Activated CD4-positive, CD25-positive, alpha-beta regulatory T cell treated with anti-CD3 and anti-CD28 coated beads, Interleukin-2, amount 50 U/mL, for 16 hours (primary cell): ENCODE results near the gene TCEA2.
"Not testable (repeated sequence)": the region's sequence is repeated elsewhere in the genome, so short reads cannot be mapped to it uniquely, and the experiment has no call there.

Source experiments
- DNase-seq: peaks from one replicate; pipeline ENCODE4 v3.0.0-alpha.2; 2020; ENCODE audit warnings: low read depth, low spot score

The TCEA2 gene

DNA sequence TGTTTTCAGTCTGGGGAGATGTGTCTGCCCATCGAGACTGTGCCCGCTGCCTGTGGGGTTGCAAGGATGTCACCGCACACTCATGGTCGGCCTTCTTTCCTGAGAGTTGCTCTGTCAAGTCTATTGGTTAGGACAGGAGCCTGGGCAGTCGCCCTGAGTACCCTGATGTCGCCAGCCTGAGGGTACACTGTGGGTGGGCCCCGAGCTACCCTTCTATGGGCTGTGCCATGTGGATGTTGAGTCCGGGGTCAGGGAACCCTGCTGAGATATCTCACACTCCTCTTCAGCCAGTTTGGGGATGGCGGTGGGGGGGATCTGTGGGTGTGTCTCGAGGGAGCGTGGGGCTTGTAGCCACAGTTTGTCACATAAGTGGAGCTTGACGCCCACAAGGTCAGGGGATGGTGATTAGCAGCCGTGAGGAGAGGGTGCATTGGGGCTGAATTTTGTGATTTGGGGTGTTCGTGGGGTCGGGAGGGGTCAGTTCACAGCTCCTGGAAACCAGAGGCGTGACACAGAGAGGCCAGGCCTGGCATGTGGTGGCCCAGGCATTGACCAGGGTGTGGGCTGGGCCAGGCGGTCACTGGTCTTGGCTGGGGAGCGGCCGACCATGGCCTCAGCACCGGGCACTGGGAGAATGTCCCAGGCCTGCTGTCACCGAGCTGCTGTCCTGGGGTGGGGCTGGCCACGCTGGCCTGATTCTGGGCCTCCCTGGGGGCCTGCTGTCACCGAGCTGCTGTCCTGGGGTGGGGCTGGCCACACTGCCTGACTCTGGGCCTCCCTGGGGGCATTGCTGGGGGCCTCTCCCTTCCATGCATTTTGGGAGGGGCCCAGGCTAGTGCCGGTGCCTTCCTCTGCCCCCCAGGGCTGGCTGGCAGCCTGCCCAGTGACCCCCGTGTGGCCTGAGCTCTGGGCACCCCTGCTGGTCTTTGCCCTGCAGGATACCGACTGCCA, 46.0 kb downstream of the TCEA2 start:
- no peak for DNase-seq

- no peak for DNase-seq
Measured at GRCh38 chr20:64109831-64110391, 46.9 kb downstream of the TCEA2 start.

GRCh38 chr20:64110411-64111068, 47.5 kb downstream of the TCEA2 start:
- no peak for DNase-seq

- DNase-seq, result no peak
Measured at GRCh38 chr20:64111841-64112641, 49.0 kb downstream of the TCEA2 start.

- DNase-seq, result no peak
Measured at GRCh38 chr20:64112691-64113443, 49.9 kb downstream of the TCEA2 start.

- DNase-seq, result no peak
Measured at GRCh38 chr20:64113444-64113775, 50.4 kb downstream of the TCEA2 start.

- DNase-seq, result no peak
Measured at GRCh38 chr20:64113796-64114355, 50.9 kb downstream of the TCEA2 start.

GRCh38 chr20:64114356-64114971, 51.5 kb downstream of the TCEA2 start:
- DNase-seq, result no peak

DNA sequence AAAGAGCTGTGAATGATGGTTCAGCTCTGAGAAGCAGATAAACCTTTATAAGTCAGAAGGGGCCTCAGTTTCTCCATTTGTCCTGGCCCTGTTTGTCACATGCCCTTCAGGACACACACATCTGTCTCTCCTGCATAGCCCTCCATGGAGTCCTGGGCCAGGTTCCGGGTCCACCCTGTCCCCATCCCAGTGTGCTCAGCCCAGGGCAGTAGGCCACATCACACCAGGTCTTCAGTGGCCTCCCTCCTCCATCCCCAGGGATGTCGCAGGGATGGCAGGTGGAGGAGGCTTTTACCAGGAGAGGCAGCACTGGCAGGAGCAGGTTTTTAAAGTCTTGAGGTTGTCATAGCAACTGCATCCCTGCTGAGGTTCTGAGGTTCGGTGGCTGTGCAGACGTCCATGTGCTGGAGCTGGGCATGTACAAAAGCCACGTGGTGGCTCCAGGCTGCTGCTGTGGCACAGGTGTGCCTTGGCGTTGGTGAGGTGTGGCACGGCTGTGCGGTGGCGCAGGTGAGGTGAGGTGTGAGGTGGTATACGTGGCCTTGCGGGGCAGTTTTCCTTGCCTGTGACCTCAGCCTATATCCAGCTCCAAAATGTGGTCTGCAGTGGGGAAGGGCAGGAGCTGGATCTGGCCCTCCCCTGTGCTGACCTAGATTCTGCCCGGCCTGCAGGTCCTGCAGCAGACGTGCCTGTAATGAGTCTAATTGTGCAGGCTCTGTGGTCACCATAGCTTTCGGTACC, 52.3 kb downstream of the TCEA2 start:
- DNase-seq, result no peak

DNA sequence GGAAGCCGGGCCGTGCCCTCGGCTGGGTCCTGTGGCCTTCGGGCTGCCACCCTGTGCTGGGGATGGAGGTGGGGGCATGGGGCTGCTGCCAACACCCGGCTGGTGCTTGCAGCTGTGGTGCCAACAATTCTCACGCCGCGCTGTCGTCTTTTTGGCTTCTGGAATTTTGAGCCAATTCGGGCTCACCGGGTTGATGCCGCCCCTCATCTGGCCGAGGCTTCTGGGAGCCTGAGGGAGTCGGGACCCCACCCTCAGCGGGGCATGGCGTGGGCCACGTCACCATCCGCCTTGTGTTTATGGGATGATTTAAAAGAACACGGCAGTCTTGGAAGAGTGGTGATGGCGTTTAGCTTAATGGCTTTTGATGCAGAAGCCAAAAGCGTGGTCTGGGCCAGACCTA, 53.0 kb downstream of the TCEA2 start:
- DNase-seq, result no peak

- DNase-seq, result no peak
Measured at GRCh38 chr20:64116541-64117431, 53.8 kb downstream of the TCEA2 start.

GRCh38 chr20:64117432-64117777, 54.4 kb downstream of the TCEA2 start:
- not testable (repeated sequence) for DNase-seq

DNA sequence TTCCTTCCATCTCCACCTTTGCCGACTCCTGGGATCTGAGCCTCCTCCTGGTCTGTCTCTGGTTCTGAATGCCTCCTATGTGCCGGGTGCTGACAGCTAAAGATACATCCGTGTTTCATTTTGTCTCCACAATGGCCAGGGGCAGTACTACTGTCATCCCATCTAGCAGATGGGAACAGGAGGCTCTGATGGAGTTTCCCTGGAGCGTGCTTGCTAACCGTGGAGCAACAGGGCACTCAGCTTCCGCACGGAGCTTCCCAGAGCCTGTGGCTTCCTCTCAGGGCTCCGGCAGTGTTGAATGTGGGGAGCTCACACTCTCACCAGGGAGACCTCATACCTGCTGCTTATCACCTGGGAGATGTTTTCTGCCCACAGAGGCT, 56.3 kb downstream of the TCEA2 start:
- DNase-seq, result no peak

GRCh38 chr20:64119681-64120341, 56.8 kb downstream of the TCEA2 start:
- DNase-seq, result no peak

DNA sequence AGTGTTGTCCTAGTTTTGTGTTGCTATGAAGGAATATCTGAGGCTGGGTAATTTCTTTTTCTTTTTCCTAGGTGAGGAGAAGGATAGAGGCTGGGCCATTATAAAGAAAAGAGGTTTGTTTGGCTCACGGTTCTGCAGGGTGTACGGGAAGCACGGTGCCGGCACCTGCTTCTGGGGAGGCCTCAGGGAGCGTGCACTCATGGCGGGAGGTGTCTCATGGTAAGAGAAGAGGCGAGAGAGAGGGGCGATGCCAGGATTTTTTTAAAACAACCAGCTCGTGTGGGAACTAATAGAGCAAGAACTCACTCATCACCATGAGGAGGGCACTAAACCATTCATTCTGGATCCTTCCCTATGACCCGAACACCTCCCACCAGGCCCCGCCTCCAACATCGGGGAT, 58.6 kb downstream of the TCEA2 start:
- no peak for DNase-seq
